Keratinocyte (primary cell): ENCODE data around the gene LYPD6. TPM values are rescaled to one million over a fixed set of nuclear protein-coding genes. Genes with fewer than 3 reads are reported as not detected.
"Not testable (repeated sequence)": the region's sequence is repeated elsewhere in the genome, so short reads cannot be mapped to it uniquely, and the experiment has no call there.

Experiments used
- DNase-seq: peaks from one replicate; pipeline ENCODE4 v3.0.0-alpha.2; 2011; ENCODE audit warnings: low read depth, missing footprints, low spot score
- FAIRE-seq: peaks from 2 replicates; lab custom pipeline; 2011; peaks lifted over from hg19 to GRCh38; lab: Jason Lieb, UNC
- H2AFZ ChIP-seq: 2 replicates; pipeline ENCODE4 v1.6.0; 2012; ENCODE audit warnings: low read length, control low read depth, inconsistent platforms; ENCODE audit not compliant: control insufficient read depth
- H3K27ac ChIP-seq: 2 replicates; pipeline ENCODE4 v1.5.1; 2011; ENCODE audit warnings: low read length; ENCODE audit not compliant: control insufficient read depth, insufficient read depth
- H3K27me3 ChIP-seq: 3 replicates; pipeline ENCODE4 v1.6.0; 2011; ENCODE audit warnings: low read length; ENCODE audit not compliant: control insufficient read depth, insufficient read depth; ENCODE audit errors: extremely low read depth
- H3K36me3 ChIP-seq, 2 experiments: 2 replicates in 1 of 2; 3 replicates in 1 of 2; pipeline ENCODE4 v1.5.1; 2011; ENCODE audit warnings: low read length in 2 of 2, mild to moderate bottlenecking in 1 of 2; ENCODE audit not compliant: control insufficient read depth in 2 of 2, insufficient read depth in 2 of 2; ENCODE audit errors: extremely low read depth in 1 of 2
- H3K4me1 ChIP-seq: 3 replicates; pipeline ENCODE4 v1.5.1; 2011; ENCODE audit warnings: low read length; ENCODE audit not compliant: control insufficient read depth, insufficient read depth; ENCODE audit errors: extremely low read depth
- H3K4me2 ChIP-seq: 3 replicates; pipeline ENCODE4 v1.6.0; 2011; ENCODE audit warnings: low read depth, low read length; ENCODE audit not compliant: control insufficient read depth, insufficient read depth; ENCODE audit errors: extremely low read depth
- H3K4me3 ChIP-seq, 3 experiments: fragments of 200-600 bp in 1 of 3; sonication (generic) in 1 of 3; 2 replicates in 2 of 3; 3 replicates in 1 of 3; pipeline ENCODE4 v1.5.1; 2011 to 2016; ENCODE audit warnings: low read length in 3 of 3, mild to moderate bottlenecking in 3 of 3, control low read depth in 2 of 3, inconsistent platforms in 1 of 3, low read depth in 1 of 3, mixed read lengths in 1 of 3, mixed run types in 1 of 3, moderate library complexity in 1 of 3; ENCODE audit not compliant: control insufficient read depth in 2 of 3, insufficient read depth in 2 of 3; ENCODE audit errors: extremely low read depth in 1 of 3
- H3K79me2 ChIP-seq: 2 replicates; pipeline ENCODE4 v1.6.0; 2012; ENCODE audit warnings: low read length; ENCODE audit not compliant: control insufficient read depth, insufficient read depth
- H3K9ac ChIP-seq: 3 replicates; pipeline ENCODE4 v1.6.0; 2011; ENCODE audit warnings: low read length; ENCODE audit not compliant: control insufficient read depth, insufficient read depth; ENCODE audit errors: extremely low read depth
- H3K9me1 ChIP-seq: 3 replicates; pipeline ENCODE4 v1.6.0; 2011; ENCODE audit warnings: low read length; ENCODE audit not compliant: control insufficient read depth, insufficient read depth; ENCODE audit errors: extremely low read depth
- H3K9me3 ChIP-seq: 2 replicates; pipeline ENCODE4 v1.5.1; 2012; ENCODE audit warnings: low read depth, low read length; ENCODE audit not compliant: control insufficient read depth
- H4K20me1 ChIP-seq: 3 replicates; pipeline ENCODE4 v1.6.0; 2011; ENCODE audit warnings: low read length; ENCODE audit not compliant: control insufficient read depth, insufficient read depth; ENCODE audit errors: extremely low read depth
- CTCF ChIP-seq, 3 experiments: IDR thresholded peaks in 1 of 3; conservative IDR thresholded peaks in 1 of 3; optimal IDR thresholded peaks in 1 of 3; 2 replicates in 2 of 3; 3 replicates in 1 of 3; pipeline versions ENCODE3 to v1.5.1; 2011; ENCODE audit warnings: low read length in 3 of 3, mild to moderate bottlenecking in 3 of 3, moderate library complexity in 2 of 3, control low read depth in 1 of 3, inconsistent platforms in 1 of 3; ENCODE audit not compliant: insufficient read depth in 2 of 3; ENCODE audit errors: extremely low read depth in 1 of 3
- EZH2 ChIP-seq: IDR thresholded peaks from one replicate; pipeline ENCODE4 v1.6.1; 2012; ENCODE audit warnings: inconsistent platforms, mild to moderate bottlenecking, low read length, moderate library complexity
- dilution Hi-C: fragments of 300-500 bp; cut with MboI; formaldehyde crosslinking; loops from one replicate; pipeline ENCODE4 v1.7.0; 2020; ENCODE audit warnings: low sequenced_read_pairs; ENCODE audit not compliant: extremely low pct_ligation_motif_present
- polyA plus RNA-seq, 5 experiments: library from polyadenylated mRNA; depleted of rRNA in 3 of 5; stranded (reverse) in 3 of 5; stranded (forward) in 1 of 5; unstranded in 1 of 5; fragments of >200 nt; gene quantifications; 1 replicate in 1 of 5; 2 replicates in 3 of 5; 3 replicates in 1 of 5; pipeline versions ENCODE4 v1.2.1 to v1.2.3, GENCODE V29; 2011 to 2012; ENCODE audit warnings: missing spikeins in 2 of 5, low read depth in 1 of 5, low replicate concordance in 1 of 5

The LYPD6 gene
- polyA plus RNA-seq, 1 donor (not counting 4 experiments of a cell fraction or from before 2014, with no cell fraction given), result 3.5 TPM

- no peak overlapping the region for H3K4me3 ChIP-seq
- H3K9me1 ChIP-seq, result no peaks in the 10 kb centered on the region
- no peak for FAIRE-seq
- no peak overlapping the region for H3K27ac ChIP-seq
- no peaks in the 10 kb centered on the region for H3K79me2 ChIP-seq
- no peak for DNase-seq
- no peaks in the 10 kb centered on the region for H3K36me3 ChIP-seq
- H3K9me3 ChIP-seq, result no peaks in the 10 kb centered on the region
- dilution Hi-C loops, result no loop called here
- TF ChIP-seq CTCF (optimal IDR thresholded peaks at IDR 0.05 in 1 of 3, IDR thresholded peaks at IDR 0.05 in 1 of 3, conservative IDR thresholded peaks at IDR 0.05 in 1 of 3; ENCODE audit: extremely low read depth in 1 of 3, insufficient read depth in 2 of 3, low read length in 3 of 3) (no peak), EZH2 (no peak)
- no peak overlapping the region for H3K4me2 ChIP-seq
- H3K9ac ChIP-seq, result no peak overlapping the region
- H3K4me1 ChIP-seq, result peaks cover 8% of the 10 kb centered on the region
- no peaks in the 10 kb centered on the region for H4K20me1 ChIP-seq
- no peaks in the 10 kb centered on the region for H3K27me3 ChIP-seq
- H2AFZ ChIP-seq, result no peak overlapping the region
Observed at GRCh38 chr2:149314687-149315086, 15.7 kb upstream of the LYPD6 start.

- H3K79me2 ChIP-seq, result no peaks in the 10 kb centered on the region
- dilution Hi-C loops, result no loop called here
- H3K27ac ChIP-seq, result no peak overlapping the region
- no peak overlapping the region for H3K4me3 ChIP-seq
- H3K27me3 ChIP-seq, result no peaks in the 10 kb centered on the region
- DNase-seq (no peak), FAIRE-seq (no peak)
- H3K36me3 ChIP-seq, result no peaks in the 10 kb centered on the region
- TF ChIP-seq CTCF (optimal IDR thresholded peaks at IDR 0.05 in 1 of 3, IDR thresholded peaks at IDR 0.05 in 1 of 3, conservative IDR thresholded peaks at IDR 0.05 in 1 of 3; ENCODE audit: extremely low read depth in 1 of 3, insufficient read depth in 2 of 3, low read length in 3 of 3) (no peak), EZH2 (no peak)
- no peaks in the 10 kb centered on the region for H3K9me3 ChIP-seq
- H4K20me1 ChIP-seq, result no peaks in the 10 kb centered on the region
- H2AFZ ChIP-seq, result no peak overlapping the region
- no peak overlapping the region for H3K9ac ChIP-seq
- H3K4me1 ChIP-seq, result peaks cover 8% of the 10 kb centered on the region
- H3K9me1 ChIP-seq, result no peaks in the 10 kb centered on the region
- H3K4me2 ChIP-seq, result no peak overlapping the region
Observed at GRCh38 chr2:149315461-149315860, 14.9 kb upstream of the LYPD6 start.

- H3K27me3 ChIP-seq, H4K20me1 ChIP-seq, H3K79me2 ChIP-seq, FAIRE-seq, DNase-seq, H3K4me1 ChIP-seq, H3K27ac ChIP-seq, H3K4me3 ChIP-seq, H3K9ac ChIP-seq, dilution Hi-C loops, H3K9me1 ChIP-seq, H3K9me3 ChIP-seq, H2AFZ ChIP-seq, H3K36me3 ChIP-seq, H3K4me2 ChIP-seq: not testable (repeated sequence)
Observed at GRCh38 chr2:149318566-149318965, 11.8 kb upstream of the LYPD6 start.
